IMR-90 (cell line): ENCODE data around the gene MYADM. TPM values are rescaled to one million over a fixed set of nuclear protein-coding genes. Genes with fewer than 3 reads are reported as not detected.

Experiments used
- ATAC-seq: fragments of 200-7000 bp; cut with Tn5 transposase; 2 replicates; pipeline ENCODE4 v1.9.1; 2020; ENCODE audit warnings: low read depth, mild to moderate bottlenecking, moderate library complexity
- BruUV-seq: library from RNA; stranded (reverse); fragments of 400-500 nt; replicated peaks from 2 replicates; lab custom pipeline; 2021; lab: Mats Ljungman, UMichigan
- CTCF ChIA-PET: fragments of 300-600 bp; formaldehyde crosslinking; extraction: SDS; loops from one replicate; lab custom pipeline; 2021; ENCODE audit warnings: antibody characterized with exemption; lab: Yijun Ruan, JAX
- POLR2A ChIA-PET: fragments of 300-600 bp; sonication (Branson Sonifier 250); formaldehyde crosslinking; loops from one replicate; lab custom pipeline; 2022; ENCODE audit warnings: antibody characterized with exemption; ENCODE audit not compliant: unreplicated experiment; lab: Charles Lee
- DNase-seq: peaks from one replicate; pipeline ENCODE4 v3.0.0; 2013
- H2AFZ ChIP-seq: replicated peaks from 2 replicates; pipeline ENCODE3; 2013; ENCODE audit warnings: low read length, mild to moderate bottlenecking; ENCODE audit not compliant: poor library complexity
- H2AK5ac ChIP-seq: 2 replicates; pipeline ENCODE4 v1.6.1; 2013; ENCODE audit warnings: low read depth, low read length, inconsistent platforms
- H2AK9ac ChIP-seq: replicated peaks from 2 replicates; pipeline ENCODE3; 2013; ENCODE audit warnings: mild to moderate bottlenecking, low read depth, low read length, moderate library complexity; ENCODE audit not compliant: poor library complexity
- H2BK120ac ChIP-seq: 2 replicates; pipeline ENCODE4 v1.6.1; 2013; ENCODE audit warnings: low read depth, low read length, inconsistent platforms
- H2BK15ac ChIP-seq: 3 replicates; pipeline ENCODE4 v1.6.1; 2013; ENCODE audit warnings: low read depth, low read length, inconsistent platforms
- H2BK20ac ChIP-seq: 2 replicates; pipeline ENCODE4 v1.6.1; 2013; ENCODE audit warnings: low read depth, mild to moderate bottlenecking, inconsistent platforms, low read length, moderate library complexity
- H2BK5ac ChIP-seq: 2 replicates; pipeline ENCODE4 v1.6.1; 2013; ENCODE audit warnings: mild to moderate bottlenecking, low read depth, low read length, inconsistent platforms; ENCODE audit not compliant: poor library complexity, severe bottlenecking
- H3K14ac ChIP-seq: replicated peaks from 2 replicates; pipeline ENCODE4 v1.6.1; 2013; ENCODE audit warnings: low read depth, low read length, inconsistent platforms
- H3K18ac ChIP-seq: 2 replicates; pipeline ENCODE4 v1.6.1; 2013; ENCODE audit warnings: low read depth, low read length, control low read depth
- H3K23ac ChIP-seq: 2 replicates; pipeline ENCODE4 v1.6.1; 2013; ENCODE audit warnings: low read depth, low read length, inconsistent platforms
- H3K27ac ChIP-seq: 2 replicates; pipeline ENCODE4 v1.5.1; 2013; ENCODE audit warnings: mild to moderate bottlenecking, control low read depth, low read length; ENCODE audit not compliant: insufficient read depth
- H3K27me3 ChIP-seq: 2 replicates; pipeline ENCODE4 v1.6.1; 2013; ENCODE audit warnings: low read length; ENCODE audit not compliant: control insufficient read depth, insufficient read depth
- H3K36me3 ChIP-seq: 2 replicates; pipeline ENCODE4 v1.6.1; 2013; ENCODE audit warnings: low read length, mixed read lengths; ENCODE audit not compliant: control insufficient read depth, insufficient read depth
- H3K4ac ChIP-seq: 2 replicates; pipeline ENCODE4 v1.6.1; 2013; ENCODE audit warnings: low read depth, low read length, inconsistent platforms
- H3K4me1 ChIP-seq: 2 replicates; pipeline ENCODE4 v1.6.1; 2013; ENCODE audit warnings: low read length, mixed read lengths; ENCODE audit not compliant: control insufficient read depth, insufficient read depth
- H3K4me2 ChIP-seq: 2 replicates; pipeline ENCODE4 v1.6.1; 2013; ENCODE audit warnings: low read depth, mild to moderate bottlenecking, control low read depth, low read length, moderate library complexity
- H3K4me3 ChIP-seq: 2 replicates; pipeline ENCODE4 v1.5.1; 2013; ENCODE audit warnings: low read depth, mild to moderate bottlenecking, control low read depth, low read length, moderate library complexity; ENCODE audit not compliant: insufficient read depth
- H3K56ac ChIP-seq: 2 replicates; pipeline ENCODE4 v1.6.1; 2013; ENCODE audit warnings: low read length, inconsistent platforms; ENCODE audit not compliant: insufficient read depth; ENCODE audit errors: extremely low read depth
- H3K79me1 ChIP-seq, 2 experiments: 2 replicates each; pipeline ENCODE4 v1.6.1; 2013; ENCODE audit warnings: low read length in 2 of 2, inconsistent platforms in 1 of 2, low read depth in 1 of 2
- H3K9ac ChIP-seq: 2 replicates; pipeline ENCODE4 v1.6.1; 2013; ENCODE audit warnings: low read depth, low read length, control low read depth
- H3K9me1 ChIP-seq: 2 replicates; pipeline ENCODE4 v1.6.1; 2013; ENCODE audit warnings: low read length, inconsistent platforms; ENCODE audit not compliant: insufficient read depth
- H3K9me3 ChIP-seq: 2 replicates; pipeline ENCODE4 v1.6.1; 2013; ENCODE audit warnings: low read length; ENCODE audit not compliant: control insufficient read depth, insufficient read depth
- H4K20me1 ChIP-seq: 2 replicates; pipeline ENCODE4 v1.6.1; 2013; ENCODE audit warnings: low read length, inconsistent platforms; ENCODE audit not compliant: insufficient read depth
- H4K5ac ChIP-seq: 2 replicates; pipeline ENCODE4 v1.6.1; 2013; ENCODE audit warnings: mild to moderate bottlenecking, low read depth, low read length, control low read depth
- H4K8ac ChIP-seq, 2 experiments: 2 replicates each; pipeline ENCODE4 v1.6.1; 2013; ENCODE audit warnings: low read depth in 2 of 2, low read length in 2 of 2, control low read depth in 1 of 2, inconsistent platforms in 1 of 2
- H4K91ac ChIP-seq: 2 replicates; pipeline ENCODE4 v1.6.1; 2013; ENCODE audit warnings: low read depth, low read length, inconsistent platforms; ENCODE audit not compliant: insufficient read depth
- BHLHE40 ChIP-seq: fragments of 150-350 bp; IDR thresholded peaks from 2 replicates; pipeline ENCODE4 v1.6.1; 2016; ENCODE audit warnings: mild to moderate bottlenecking, low read depth, low read length
- CEBPB ChIP-seq: IDR thresholded peaks from 2 replicates; pipeline ENCODE4 v1.6.1; 2012; ENCODE audit warnings: low read depth, low read length, improper control_type of control experiment
- CHD1 ChIP-seq: IDR thresholded peaks from 2 replicates; pipeline ENCODE4 v1.6.1; 2012; ENCODE audit warnings: low read depth, low read length, improper control_type of control experiment
- FOS ChIP-seq: fragments of 150-350 bp; IDR thresholded peaks from 2 replicates; pipeline ENCODE4 v1.6.1; 2016; ENCODE audit warnings: low read depth, low read length
- MXI1 ChIP-seq: IDR thresholded peaks from 2 replicates; pipeline ENCODE4 v1.6.1; 2012; ENCODE audit warnings: low read depth, mild to moderate bottlenecking, low read length, moderate library complexity, borderline replicate concordance
- RFX5 ChIP-seq: IDR thresholded peaks from 2 replicates; pipeline ENCODE4 v1.8.0; 2012; ENCODE audit warnings: low read depth, mild to moderate bottlenecking, low read length, moderate library complexity
- WGBS, 2 experiments: methylation state at CpG; one replicate each; pipeline versions ENCODE4 v1.1.5 to v1.1.7; 2013; ENCODE audit warnings: missing lambda C conversion rate in 2 of 2; ENCODE audit not compliant: insufficient read length in 1 of 2; ENCODE audit errors: extremely low coverage in 2 of 2; 5-methylcytosine and 5-hydroxymethylcytosine counted together
- dilution Hi-C: fragments of 300-500 bp; cut with HindIII; formaldehyde crosslinking; loops from one replicate; pipeline ENCODE4 v1.14.3; 2018; ENCODE audit warnings: low sequenced_read_pairs; ENCODE audit not compliant: unreplicated experiment
- in situ Hi-C: fragments of 300-500 bp; cut with MboI; formaldehyde crosslinking; loops from 3 replicates; pipeline ENCODE4 v1.14.3; 2019; ENCODE audit warnings: low sequenced_read_pairs, inconsistent platforms, mixed read lengths
- intact Hi-C: fragments of 100-400 bp; cut with micrococcal nuclease; formaldehyde crosslinking; loops from 2 replicates; pipeline ENCODE4 v1.10.0; 2022
- polyA plus RNA-seq, 3 experiments: library from polyadenylated mRNA; depleted of rRNA; stranded (reverse); fragments of >200 nt; gene quantifications; 2 replicates each; pipeline ENCODE4 v1.2.3, GENCODE V29; 2012; ENCODE audit warnings: low replicate concordance in 1 of 3
- total RNA-seq: library from RNA; depleted of rRNA; stranded (reverse); fragments of >200 nt; gene quantifications from 2 replicates; pipeline ENCODE4 v1.2.3, GENCODE V29; 2012
- TF ChIP-seq, protein P1 (sequence below): fragments of 150-350 bp; IDR thresholded peaks from 2 replicates; pipeline ENCODE4 v1.6.1; 2017; ENCODE audit warnings: mild to moderate bottlenecking, antibody characterized with exemption, low read length, low read depth
- TF ChIP-seq, protein P2 (sequence below): fragments of 150-350 bp; IDR thresholded peaks from 2 replicates; pipeline ENCODE4 v1.6.1; 2016; ENCODE audit warnings: low read depth, mild to moderate bottlenecking, low read length, moderate library complexity, borderline replicate concordance
- TF ChIP-seq, protein P3 (sequence below): conservative IDR thresholded peaks from 2 replicates; pipeline ENCODE4 v1.5.1; 2012; ENCODE audit warnings: mild to moderate bottlenecking, low read depth, low read length, improper control_type of control experiment

Gene MYADM
- total and polyA plus RNA-seq, 2 of the 4 experiments (the other 2 are of a cell fraction): 4.8 to 96.1 TPM

DNA sequence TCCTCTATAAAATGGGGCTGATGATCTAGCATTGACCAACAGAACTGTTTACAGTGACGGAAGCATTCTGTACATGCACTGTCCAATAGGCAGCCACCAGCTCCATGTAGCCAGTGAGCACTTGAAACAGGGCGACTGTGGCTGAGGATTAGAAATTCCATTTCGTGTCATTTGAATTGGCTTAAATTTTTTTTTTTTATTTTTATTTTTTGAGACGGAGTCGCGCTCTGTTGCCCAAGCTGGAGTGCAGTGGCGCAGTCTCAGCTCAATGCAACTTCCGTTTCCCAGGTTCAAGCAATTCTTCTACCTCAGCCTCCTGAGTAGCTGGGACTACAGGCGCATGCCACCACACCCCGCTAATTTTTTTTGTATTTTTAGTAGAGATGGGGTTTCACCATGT lies 17.4 kb downstream of the MYADM start:
- Histone ChIP-seq H3K79me1 (no peaks in the 10 kb centered on the region), H3K4me1 (no peaks in the 10 kb centered on the region), H2AK5ac (no peak overlapping the region), H4K5ac (no peak overlapping the region), H3K14ac (no peak overlapping the region), H2BK20ac (no peak overlapping the region), H2AK9ac (no peak overlapping the region), H3K27ac (no peak overlapping the region), H3K23ac (no peak overlapping the region), H3K4ac (no peak overlapping the region), H3K4me2 (no peak overlapping the region), H3K4me3 (no peak overlapping the region), H2BK5ac (no peak overlapping the region), H4K20me1 (no peaks in the 10 kb centered on the region), H2BK120ac (no peak overlapping the region), H3K9me1 (no peaks in the 10 kb centered on the region), H2BK15ac (no peak overlapping the region), H2AFZ (no peak overlapping the region), H3K56ac (no peak overlapping the region), H3K27me3 (peaks cover 49% of the 10 kb centered on the region), H3K36me3 (no peaks in the 10 kb centered on the region), H3K9ac (no peak overlapping the region), H3K18ac (no peak overlapping the region), H4K91ac (no peak overlapping the region), H3K9me3 (no peaks in the 10 kb centered on the region), H4K8ac (no peak overlapping the region)
- ATAC-seq: no peak
- CTCF ChIA-PET: no interaction called here
- dilution Hi-C loops (no loop called here), in situ Hi-C loops (loop anchor here (10.0 kb wide), 1 partner anchor 140 kb away; no protein-coding TSS in a partner anchor), intact Hi-C loops (no loop called here)
- TF ChIP-seq RFX5 (no peak), MXI1 (no peak), CEBPB (no peak), FOS (no peak), CHD1 (no peak), BHLHE40 (no peak)
- TF ChIP-seq, protein P1, sequence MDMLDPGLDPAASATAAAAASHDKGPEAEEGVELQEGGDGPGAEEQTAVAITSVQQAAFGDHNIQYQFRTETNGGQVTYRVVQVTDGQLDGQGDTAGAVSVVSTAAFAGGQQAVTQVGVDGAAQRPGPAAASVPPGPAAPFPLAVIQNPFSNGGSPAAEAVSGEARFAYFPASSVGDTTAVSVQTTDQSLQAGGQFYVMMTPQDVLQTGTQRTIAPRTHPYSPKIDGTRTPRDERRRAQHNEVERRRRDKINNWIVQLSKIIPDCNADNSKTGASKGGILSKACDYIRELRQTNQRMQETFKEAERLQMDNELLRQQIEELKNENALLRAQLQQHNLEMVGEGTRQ: no peak
- TF ChIP-seq, protein P2, sequence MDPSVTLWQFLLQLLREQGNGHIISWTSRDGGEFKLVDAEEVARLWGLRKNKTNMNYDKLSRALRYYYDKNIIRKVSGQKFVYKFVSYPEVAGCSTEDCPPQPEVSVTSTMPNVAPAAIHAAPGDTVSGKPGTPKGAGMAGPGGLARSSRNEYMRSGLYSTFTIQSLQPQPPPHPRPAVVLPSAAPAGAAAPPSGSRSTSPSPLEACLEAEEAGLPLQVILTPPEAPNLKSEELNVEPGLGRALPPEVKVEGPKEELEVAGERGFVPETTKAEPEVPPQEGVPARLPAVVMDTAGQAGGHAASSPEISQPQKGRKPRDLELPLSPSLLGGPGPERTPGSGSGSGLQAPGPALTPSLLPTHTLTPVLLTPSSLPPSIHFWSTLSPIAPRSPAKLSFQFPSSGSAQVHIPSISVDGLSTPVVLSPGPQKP: no peak
- TF ChIP-seq, protein P3, sequence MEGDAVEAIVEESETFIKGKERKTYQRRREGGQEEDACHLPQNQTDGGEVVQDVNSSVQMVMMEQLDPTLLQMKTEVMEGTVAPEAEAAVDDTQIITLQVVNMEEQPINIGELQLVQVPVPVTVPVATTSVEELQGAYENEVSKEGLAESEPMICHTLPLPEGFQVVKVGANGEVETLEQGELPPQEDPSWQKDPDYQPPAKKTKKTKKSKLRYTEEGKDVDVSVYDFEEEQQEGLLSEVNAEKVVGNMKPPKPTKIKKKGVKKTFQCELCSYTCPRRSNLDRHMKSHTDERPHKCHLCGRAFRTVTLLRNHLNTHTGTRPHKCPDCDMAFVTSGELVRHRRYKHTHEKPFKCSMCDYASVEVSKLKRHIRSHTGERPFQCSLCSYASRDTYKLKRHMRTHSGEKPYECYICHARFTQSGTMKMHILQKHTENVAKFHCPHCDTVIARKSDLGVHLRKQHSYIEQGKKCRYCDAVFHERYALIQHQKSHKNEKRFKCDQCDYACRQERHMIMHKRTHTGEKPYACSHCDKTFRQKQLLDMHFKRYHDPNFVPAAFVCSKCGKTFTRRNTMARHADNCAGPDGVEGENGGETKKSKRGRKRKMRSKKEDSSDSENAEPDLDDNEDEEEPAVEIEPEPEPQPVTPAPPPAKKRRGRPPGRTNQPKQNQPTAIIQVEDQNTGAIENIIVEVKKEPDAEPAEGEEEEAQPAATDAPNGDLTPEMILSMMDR: no peak
- POLR2A ChIA-PET: interaction anchor here (0.6 kb wide), 1 partner anchor 57 kb away, joined by 4 read pairs; no protein-coding TSS in a partner anchor
- no peak for DNase-seq
- WGBS, 2 experiments: no CpG with 5 or more reads among the region's 10 CpGs
- BruUV-seq: no TSS peak
